Tibial nerve (tissue), 4 donors: Measurements from ENCODE around the gene RFFL. TPM values are rescaled to one million over a fixed set of nuclear protein-coding genes. Genes with fewer than 3 reads are reported as not detected.

Experiments
- DNase-seq, 2 donors: peaks; one replicate each; pipeline ENCODE4 v3.0.0-alpha.2; 2019; ENCODE audit warnings: low spot score in 2 of 2
- H3K27ac ChIP-seq, 4 donors: fragments of 200-600 bp; sonication (generic) in 3 of 4; one replicate each; pipeline ENCODE4 v1.5.1; 2017 to 2019; ENCODE audit warnings: mild to moderate bottlenecking in 1 of 4
- H3K27me3 ChIP-seq, 2 donors: fragments of 200-600 bp; sonication (generic) in 1 of 2; one replicate each; pipeline versions ENCODE4 v1.5.1 to v1.6.0; 2017 to 2019
- H3K36me3 ChIP-seq, 3 donors: fragments of 200-600 bp; sonication (generic); one replicate each; pipeline ENCODE4 v1.5.1; 2018 to 2019
- H3K4me1 ChIP-seq, 4 donors: fragments of 200-600 bp; sonication (generic) in 3 of 4; one replicate each; pipeline ENCODE4 v1.5.1; 2017 to 2019
- H3K4me3 ChIP-seq, 4 donors: fragments of 200-600 bp; sonication (generic) in 3 of 4; one replicate each; pipeline ENCODE4 v1.5.1; 2017 to 2019; ENCODE audit warnings: mild to moderate bottlenecking in 1 of 4, moderate library complexity in 1 of 4
- H3K9me3 ChIP-seq, 4 donors: fragments of 200-600 bp; sonication (generic) in 3 of 4; one replicate each; pipeline ENCODE4 v1.5.1; 2017 to 2019
- EP300 ChIP-seq, 2 donors: sonication (generic); formaldehyde crosslinking; IDR thresholded peaks; one replicate each; pipeline ENCODE4 v1.6.1; 2017; ENCODE audit warnings: antibody characterized with exemption in 2 of 2, mild to moderate bottlenecking in 1 of 2
- POLR2A ChIP-seq, 2 donors: fragments of 450-650 bp; IDR thresholded peaks; one replicate each; pipeline ENCODE4 v1.6.1; 2017; ENCODE audit warnings: antibody characterized with exemption in 2 of 2, mild to moderate bottlenecking in 2 of 2, moderate library complexity in 2 of 2
- WGBS, 2 donors: methylation state at CpG; one replicate each; pipeline ENCODE4 v1.1.5; 2018; 5-methylcytosine and 5-hydroxymethylcytosine counted together
- total RNA-seq, 4 donors: library from RNA; depleted of rRNA; stranded (reverse); fragments of >200 nt; gene quantifications; one replicate each; pipeline ENCODE4 v1.1.0, GENCODE V29; 2016
- TF ChIP-seq, protein P1 (sequence below), 5 experiments: fragments of 200-600 bp in 3 of 5; fragments of 450-650 bp in 2 of 5; sonication (generic) in 3 of 5; IDR thresholded peaks; one replicate each; pipeline ENCODE4 v1.5.1; 2016 to 2019; ENCODE audit warnings: antibody characterized with exemption in 5 of 5, mild to moderate bottlenecking in 3 of 5, moderate library complexity in 2 of 5

RFFL gene
- total RNA-seq, 4 donors from 2014 or later: 10.8 to 41.3 (median 17.2) TPM

DNA sequence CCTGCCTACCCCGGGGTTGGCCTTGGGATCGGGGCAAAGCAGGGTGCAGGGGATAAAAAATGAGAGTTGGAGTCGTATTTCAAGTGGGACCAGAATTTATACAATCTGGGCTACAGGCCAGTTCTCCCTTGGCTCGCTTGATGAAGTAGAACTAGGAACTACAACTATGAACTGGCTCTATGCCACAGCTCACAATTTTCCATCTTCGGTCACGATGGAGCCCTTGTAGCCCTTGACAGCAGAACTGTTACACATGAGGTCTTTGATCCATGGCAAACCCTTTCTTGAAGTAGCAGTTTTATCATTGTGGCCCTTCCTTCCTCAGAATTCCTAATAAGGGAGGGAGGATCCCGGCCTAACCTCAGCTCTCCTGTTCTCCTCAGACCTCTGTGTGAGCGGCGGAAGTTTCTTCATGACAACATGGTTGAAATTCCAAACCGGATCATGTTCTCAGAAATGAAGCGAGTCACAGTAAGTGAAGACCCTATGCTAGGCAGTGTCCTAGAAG lies 66.1 kb downstream of the RFFL start:
- Histone ChIP-seq H3K27ac (peak overlapping the region in 2 of 4 donors; percentile 55 to 68), H3K27me3 (no peaks in the 10 kb centered on the region), H3K4me3 (no peak overlapping the region), H3K9me3 (no peaks in the 10 kb centered on the region), H3K36me3 (peaks cover 0 to 86% (median 3%) of the 10 kb centered on the region in 3 donors), H3K4me1 (peaks cover 0 to 21% (median 11%) of the 10 kb centered on the region in 4 donors)
- TF ChIP-seq, protein P1, sequence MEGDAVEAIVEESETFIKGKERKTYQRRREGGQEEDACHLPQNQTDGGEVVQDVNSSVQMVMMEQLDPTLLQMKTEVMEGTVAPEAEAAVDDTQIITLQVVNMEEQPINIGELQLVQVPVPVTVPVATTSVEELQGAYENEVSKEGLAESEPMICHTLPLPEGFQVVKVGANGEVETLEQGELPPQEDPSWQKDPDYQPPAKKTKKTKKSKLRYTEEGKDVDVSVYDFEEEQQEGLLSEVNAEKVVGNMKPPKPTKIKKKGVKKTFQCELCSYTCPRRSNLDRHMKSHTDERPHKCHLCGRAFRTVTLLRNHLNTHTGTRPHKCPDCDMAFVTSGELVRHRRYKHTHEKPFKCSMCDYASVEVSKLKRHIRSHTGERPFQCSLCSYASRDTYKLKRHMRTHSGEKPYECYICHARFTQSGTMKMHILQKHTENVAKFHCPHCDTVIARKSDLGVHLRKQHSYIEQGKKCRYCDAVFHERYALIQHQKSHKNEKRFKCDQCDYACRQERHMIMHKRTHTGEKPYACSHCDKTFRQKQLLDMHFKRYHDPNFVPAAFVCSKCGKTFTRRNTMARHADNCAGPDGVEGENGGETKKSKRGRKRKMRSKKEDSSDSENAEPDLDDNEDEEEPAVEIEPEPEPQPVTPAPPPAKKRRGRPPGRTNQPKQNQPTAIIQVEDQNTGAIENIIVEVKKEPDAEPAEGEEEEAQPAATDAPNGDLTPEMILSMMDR (IDR thresholded peaks at IDR 0.05): no peak
- no peak for TF ChIP-seq EP300 (IDR thresholded peaks at IDR 0.05)
- no peak for TF ChIP-seq POLR2A (IDR thresholded peaks at IDR 0.05)
- peak in 1 of 2 donors; percentile 28 for DNase-seq
- 28 to 31% methylated on average over 11 of the region's 11 CpGs for WGBS, 2 donors

DNA sequence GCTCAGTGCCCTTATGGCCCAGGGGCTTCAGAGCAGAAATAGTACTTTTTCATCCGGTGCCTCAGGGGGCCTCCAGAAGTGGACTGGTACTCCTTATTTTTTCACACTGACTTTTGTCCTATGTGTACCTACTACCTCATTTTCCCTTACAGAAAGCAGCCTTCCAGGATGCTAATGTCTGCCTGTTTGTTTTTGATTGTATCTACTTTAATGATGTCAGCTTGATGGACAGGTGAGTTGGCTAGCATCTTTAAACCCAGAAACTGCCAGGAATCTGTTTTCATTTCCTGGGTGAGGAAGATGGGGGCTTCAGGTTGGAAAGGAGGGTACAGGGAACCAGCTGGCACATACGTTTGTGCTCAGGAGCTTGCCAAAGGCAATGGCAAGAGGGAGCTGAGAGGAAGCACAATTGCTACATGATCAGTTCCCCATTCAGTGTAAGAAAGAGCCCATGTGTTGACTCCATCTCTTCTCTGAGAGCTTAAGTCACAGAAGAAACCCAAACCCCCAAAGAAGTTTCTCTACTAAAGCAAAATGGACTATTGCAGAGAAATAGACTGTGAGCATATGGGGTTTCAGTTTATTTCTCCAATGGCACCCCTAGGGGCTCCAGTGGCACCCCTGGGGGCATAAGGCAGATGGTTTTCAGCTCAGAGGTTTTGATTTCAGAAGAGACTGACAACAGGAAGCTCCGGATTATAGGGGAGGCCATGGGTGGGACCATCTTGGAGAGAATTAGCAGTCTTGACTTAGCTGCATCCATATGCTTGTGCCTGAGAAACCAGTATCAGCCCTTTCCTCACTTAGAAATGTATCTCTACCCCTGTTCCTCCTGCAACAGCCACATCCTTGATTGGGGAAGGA lies 66.9 kb downstream of the RFFL start:
- TF ChIP-seq, protein P1 (IDR thresholded peaks at IDR 0.05): no peak
- TF ChIP-seq POLR2A (IDR thresholded peaks at IDR 0.05) (no peak), EP300 (IDR thresholded peaks at IDR 0.05) (no peak)
- peaks cover 0 to 21% (median 11%) of the 10 kb centered on the region in 4 donors for H3K4me1 ChIP-seq
- peaks cover 0 to 86% (median 7%) of the 10 kb centered on the region in 3 donors for H3K36me3 ChIP-seq
- no peaks in the 10 kb centered on the region for H3K27me3 ChIP-seq
- H3K4me3 ChIP-seq: no peak overlapping the region
- peak overlapping the region in 2 of 4 donors; percentile 55 to 68 for H3K27ac ChIP-seq
- no peak for DNase-seq
- WGBS, 2 donors: 69 to 87% methylated on average over 3 of the region's 3 CpGs
- H3K9me3 ChIP-seq: no peaks in the 10 kb centered on the region

DNA sequence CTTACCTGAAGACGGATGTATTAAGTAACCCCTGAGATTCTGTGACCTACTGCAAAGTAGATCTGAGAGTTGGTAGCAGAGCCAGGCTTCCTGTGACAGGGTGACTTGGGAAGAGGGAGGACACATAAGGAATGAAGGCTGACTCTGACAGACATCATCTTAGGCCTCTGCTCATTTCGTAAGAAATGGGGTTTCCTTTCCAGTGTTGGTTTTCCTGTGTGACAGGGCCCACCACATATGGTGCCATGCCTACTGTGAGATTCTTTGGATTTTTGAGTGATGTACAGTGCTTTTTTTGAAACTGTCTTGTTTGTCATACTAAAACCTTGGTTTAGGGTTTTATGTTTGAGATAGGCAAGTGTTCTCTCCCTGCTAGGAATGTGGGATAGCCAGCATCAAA lies 70.5 kb downstream of the RFFL start:
- 72 to 79% methylated on average over 2 of the region's 2 CpGs for WGBS, 2 donors
- H3K36me3 ChIP-seq: peaks cover 0 to 85% (median 27%) of the 10 kb centered on the region in 3 donors

GRCh38 chr17:34991606-34992005 lies 71.9 kb downstream of the RFFL start:
- Histone ChIP-seq H3K27ac (no peak overlapping the region), H3K36me3 (peaks cover 0 to 96% (median 27%) of the 10 kb centered on the region in 3 donors), H3K4me3 (no peak overlapping the region), H3K4me1 (peaks cover 0 to 1% (median 0%) of the 10 kb centered on the region in 4 donors), H3K9me3 (no peaks in the 10 kb centered on the region), H3K27me3 (no peaks in the 10 kb centered on the region)
- DNase-seq: no peak
- WGBS, 2 donors: 84 to 96% methylated on average over 3 of the region's 3 CpGs
- no peak for TF ChIP-seq EP300 (IDR thresholded peaks at IDR 0.05)
- TF ChIP-seq, protein P1 (IDR thresholded peaks at IDR 0.05): no peak
- no peak for TF ChIP-seq POLR2A (IDR thresholded peaks at IDR 0.05)

More for the DNA sequence above, 70.5 kb downstream of the RFFL start:
- Histone ChIP-seq H3K4me1 (peaks cover 0 to 15% (median 10%) of the 10 kb centered on the region in 4 donors), H3K4me3 (no peak overlapping the region), H3K27ac (no peak overlapping the region), H3K9me3 (no peaks in the 10 kb centered on the region), H3K27me3 (no peaks in the 10 kb centered on the region)
- TF ChIP-seq, protein P1 (IDR thresholded peaks at IDR 0.05): no peak
- TF ChIP-seq POLR2A (IDR thresholded peaks at IDR 0.05) (no peak), EP300 (IDR thresholded peaks at IDR 0.05) (no peak)
- DNase-seq: no peak

- H3K27ac ChIP-seq: no peak overlapping the region
- H3K4me3 ChIP-seq: no peak overlapping the region
- H3K27me3 ChIP-seq: no peaks in the 10 kb centered on the region
- no peak for DNase-seq
- H3K9me3 ChIP-seq: no peaks in the 10 kb centered on the region
- TF ChIP-seq POLR2A (IDR thresholded peaks at IDR 0.05): no peak
- H3K4me1 ChIP-seq: no peaks in the 10 kb centered on the region
- H3K36me3 ChIP-seq: peaks cover 0 to 96% (median 30%) of the 10 kb centered on the region in 3 donors
- WGBS, 2 donors: 65 to 77% methylated on average over 6 of the region's 6 CpGs
Measured at GRCh38 chr17:34990921-34991365, 72.6 kb downstream of the RFFL start.
